ENCODE results near the gene MAGI1. TPM values are rescaled to one million over a fixed set of nuclear protein-coding genes. Genes with fewer than 3 reads are reported as not detected.
A peak's percentile ranks its signal among the peaks of the same experiment; 100 is the strongest.

Gene MAGI1
- total RNA-seq, 1 experiment from 2014 or later, result 38.6 TPM

DNA sequence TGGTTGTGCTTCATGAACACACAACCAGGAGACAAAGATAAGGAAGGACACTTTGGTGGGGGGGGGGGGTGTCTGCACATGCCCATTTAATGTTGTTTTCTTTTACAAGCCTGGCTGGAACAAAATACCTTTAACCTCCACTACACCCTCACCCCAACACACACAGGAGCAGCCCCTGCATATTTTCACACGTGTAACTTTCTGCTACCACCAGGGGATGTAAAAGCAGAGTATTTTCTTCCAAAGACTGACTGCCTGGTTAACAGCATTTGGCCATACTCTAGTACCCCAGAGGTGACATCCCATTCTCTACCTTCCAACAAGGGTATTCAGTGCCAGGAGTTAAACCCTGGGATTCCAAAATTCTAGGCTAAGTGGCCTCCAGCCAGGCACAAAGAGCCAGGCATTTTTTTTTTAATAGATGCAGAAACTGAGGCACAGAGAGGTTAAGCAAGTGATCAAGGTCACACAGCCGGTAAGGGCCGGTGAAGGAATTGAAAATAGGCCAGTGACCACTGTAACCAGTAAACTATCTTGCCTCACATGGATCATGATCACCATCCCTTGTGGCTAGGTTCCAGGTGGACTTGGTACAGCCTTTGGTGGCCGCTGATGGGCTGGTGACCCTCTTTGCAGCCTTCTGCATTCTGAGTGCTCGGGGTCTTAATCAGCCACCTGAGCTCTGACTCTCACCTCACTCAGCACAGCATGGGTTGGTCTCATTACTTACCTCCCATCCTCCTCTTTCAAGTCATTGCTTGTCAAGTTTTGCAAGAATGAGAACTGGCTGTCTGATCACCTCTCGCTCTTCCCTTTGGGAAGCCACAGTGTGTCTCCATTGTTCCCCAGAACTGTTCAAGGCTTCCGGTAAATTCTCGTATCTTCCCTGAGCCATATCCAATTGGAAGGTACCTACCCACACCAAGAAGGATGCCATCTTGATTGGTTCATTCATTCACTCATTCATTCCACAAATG, 20.4 kb downstream of the MAGI1 start:
- CTCF ChIA-PET, result no interaction called here
- H3K4me3 ChIP-seq (replicated peaks in 1 of 2; ENCODE audit: low read depth in 1 of 2, low read length in 2 of 2), result no peak overlapping the region
- H3K79me2 ChIP-seq (ENCODE audit: insufficient read depth, low read length), result peaks cover 63% of the 10 kb centered on the region
- DNase-seq (ENCODE audit: low read depth, low spot score) (no peak), ATAC-seq (no peak)
- POLR2A ChIA-PET, result interaction anchor here (0.5 kb wide), 1 partner anchor 39 kb away, joined by 4 read pairs; no protein-coding TSS in a partner anchor
- H3K4me1 ChIP-seq (ENCODE audit: control insufficient read depth in 1 of 2, insufficient read depth in 2 of 2, low read length in 2 of 2), result peaks cover 26 to 39% of the 10 kb centered on the region in 2 experiments
- BruUV-seq (replicated peaks), result no TSS peak
- H3K27ac ChIP-seq (ENCODE audit: low read depth, low read length), result no peak overlapping the region
- no peaks in the 10 kb centered on the region for H4K20me1 ChIP-seq (ENCODE audit: insufficient read depth)
- no peak overlapping the region for H3K9ac ChIP-seq (ENCODE audit: low read length)
- RAD21 ChIA-PET (ENCODE audit: low non-redundant PET in 1 of 2, low total read pairs in 2 of 2, uncharacterized antibody in 2 of 2, unreplicated experiment in 2 of 2), result no interaction called here
- H3K4me2 ChIP-seq (ENCODE audit: low read length), result no peak overlapping the region
- H3K27me3 ChIP-seq (ENCODE audit: insufficient read depth, low read length), result no peaks in the 10 kb centered on the region
- H3K36me3 ChIP-seq (ENCODE audit: control insufficient read depth in 1 of 2, insufficient read depth in 2 of 2, low read length in 2 of 2), result no peaks in the 10 kb centered on the region
- intact Hi-C loops (cut with micrococcal nuclease), result no loop called here
- no peak overlapping the region for H2AFZ ChIP-seq (ENCODE audit: low read depth, low read length, poor library complexity, severe bottlenecking)
- no peaks in the 10 kb centered on the region for H3K9me2 ChIP-seq (ENCODE audit: insufficient read depth)
- TF ChIP-seq, protein P1, sequence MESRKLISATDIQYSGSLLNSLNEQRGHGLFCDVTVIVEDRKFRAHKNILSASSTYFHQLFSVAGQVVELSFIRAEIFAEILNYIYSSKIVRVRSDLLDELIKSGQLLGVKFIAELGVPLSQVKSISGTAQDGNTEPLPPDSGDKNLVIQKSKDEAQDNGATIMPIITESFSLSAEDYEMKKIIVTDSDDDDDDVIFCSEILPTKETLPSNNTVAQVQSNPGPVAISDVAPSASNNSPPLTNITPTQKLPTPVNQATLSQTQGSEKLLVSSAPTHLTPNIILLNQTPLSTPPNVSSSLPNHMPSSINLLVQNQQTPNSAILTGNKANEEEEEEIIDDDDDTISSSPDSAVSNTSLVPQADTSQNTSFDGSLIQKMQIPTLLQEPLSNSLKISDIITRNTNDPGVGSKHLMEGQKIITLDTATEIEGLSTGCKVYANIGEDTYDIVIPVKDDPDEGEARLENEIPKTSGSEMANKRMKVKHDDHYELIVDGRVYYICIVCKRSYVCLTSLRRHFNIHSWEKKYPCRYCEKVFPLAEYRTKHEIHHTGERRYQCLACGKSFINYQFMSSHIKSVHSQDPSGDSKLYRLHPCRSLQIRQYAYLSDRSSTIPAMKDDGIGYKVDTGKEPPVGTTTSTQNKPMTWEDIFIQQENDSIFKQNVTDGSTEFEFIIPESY (IDR thresholded peaks at IDR 0.05; ENCODE audit: extremely low read depth, insufficient replicate concordance, low read length), result no peak
- TF ChIP-seq, protein P2, sequence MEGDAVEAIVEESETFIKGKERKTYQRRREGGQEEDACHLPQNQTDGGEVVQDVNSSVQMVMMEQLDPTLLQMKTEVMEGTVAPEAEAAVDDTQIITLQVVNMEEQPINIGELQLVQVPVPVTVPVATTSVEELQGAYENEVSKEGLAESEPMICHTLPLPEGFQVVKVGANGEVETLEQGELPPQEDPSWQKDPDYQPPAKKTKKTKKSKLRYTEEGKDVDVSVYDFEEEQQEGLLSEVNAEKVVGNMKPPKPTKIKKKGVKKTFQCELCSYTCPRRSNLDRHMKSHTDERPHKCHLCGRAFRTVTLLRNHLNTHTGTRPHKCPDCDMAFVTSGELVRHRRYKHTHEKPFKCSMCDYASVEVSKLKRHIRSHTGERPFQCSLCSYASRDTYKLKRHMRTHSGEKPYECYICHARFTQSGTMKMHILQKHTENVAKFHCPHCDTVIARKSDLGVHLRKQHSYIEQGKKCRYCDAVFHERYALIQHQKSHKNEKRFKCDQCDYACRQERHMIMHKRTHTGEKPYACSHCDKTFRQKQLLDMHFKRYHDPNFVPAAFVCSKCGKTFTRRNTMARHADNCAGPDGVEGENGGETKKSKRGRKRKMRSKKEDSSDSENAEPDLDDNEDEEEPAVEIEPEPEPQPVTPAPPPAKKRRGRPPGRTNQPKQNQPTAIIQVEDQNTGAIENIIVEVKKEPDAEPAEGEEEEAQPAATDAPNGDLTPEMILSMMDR (IDR thresholded peaks at IDR 0.05 in 2 of 3, conservative IDR thresholded peaks at IDR 0.05 in 1 of 3; ENCODE audit: borderline replicate concordance in 1 of 3, insufficient read depth in 1 of 3, low read depth in 2 of 3, low read length in 2 of 3), result peak in 2 of 3 experiments; percentile 14 to 29; a peak in 2 of 6 replicates
- H3K9me3 ChIP-seq (ENCODE audit: control insufficient read depth in 1 of 2, insufficient read depth in 1 of 2, low read depth in 1 of 2, low read length in 2 of 2), result no peaks in the 10 kb centered on the region
